Endometrial microvascular endothelial cells (primary cell): Measurements from ENCODE around the gene CMTM5. TPM values are rescaled to one million over a fixed set of nuclear protein-coding genes. Genes with fewer than 3 reads are reported as not detected.
"Not testable (repeated sequence)": the region's sequence is repeated elsewhere in the genome, so short reads cannot be mapped to it uniquely, and the experiment has no call there.

Source experiments
- in situ Hi-C: cut with HindIII; loops from 2 replicates; pipeline ENCODE4 v1.10.0; 2017; ENCODE audit warnings: low sequenced_read_pairs, low pct_unique_long_range_greater_than_20kb; ENCODE audit errors: inconsistent ontology term
- total RNA-seq: library from RNA; depleted of rRNA; stranded (reverse); fragments of >200 nt; gene quantifications from one replicate; pipeline ENCODE4 v1.2.3, GENCODE V29; 2015; ENCODE audit errors: inconsistent ontology term

Gene CMTM5
- total RNA-seq, 1 donor from 2014 or later = not detected

DNA sequence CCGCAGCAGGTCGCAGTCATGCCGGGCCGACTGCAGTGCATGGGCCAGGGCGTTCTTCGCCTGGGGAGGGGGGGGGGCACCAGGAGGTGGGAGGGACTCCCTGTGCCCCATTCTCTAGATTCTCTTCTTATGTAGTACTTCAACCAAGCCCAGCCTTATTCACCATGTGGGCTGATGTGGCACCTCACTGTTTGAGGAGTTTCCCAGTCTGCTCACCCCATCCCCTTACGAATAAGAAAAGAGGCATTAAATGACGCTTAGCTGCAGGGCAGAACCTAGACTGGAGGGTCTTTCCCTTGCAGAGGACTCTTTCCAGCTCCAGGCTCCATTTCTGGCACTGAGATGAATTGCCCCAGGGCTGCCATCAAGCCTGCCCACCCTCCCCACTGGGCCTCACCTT, 12.2 kb downstream of the CMTM5 start:
- in situ Hi-C loops = no loop called here

DNA sequence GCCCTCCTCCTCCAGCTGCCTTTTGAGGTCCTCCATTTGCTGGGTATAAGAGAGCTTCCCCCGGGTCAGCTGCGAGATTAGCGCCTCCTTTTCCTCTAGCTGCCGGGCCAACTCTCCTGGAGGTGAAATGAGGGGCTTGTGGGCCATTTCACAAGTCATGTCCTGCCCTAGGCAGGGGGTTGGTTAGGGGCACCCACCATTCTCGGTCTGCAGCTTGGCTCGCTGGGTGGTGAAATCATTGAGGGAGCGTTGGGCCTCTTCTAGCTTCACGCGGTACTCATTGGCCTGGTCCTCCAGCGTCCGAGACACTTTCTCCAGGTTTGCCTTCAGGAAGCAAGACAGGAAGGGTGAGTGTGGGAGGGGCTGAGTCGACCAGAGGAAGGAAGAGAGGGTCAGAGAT, 12.6 kb downstream of the CMTM5 start:
- in situ Hi-C loops = no loop called here

DNA sequence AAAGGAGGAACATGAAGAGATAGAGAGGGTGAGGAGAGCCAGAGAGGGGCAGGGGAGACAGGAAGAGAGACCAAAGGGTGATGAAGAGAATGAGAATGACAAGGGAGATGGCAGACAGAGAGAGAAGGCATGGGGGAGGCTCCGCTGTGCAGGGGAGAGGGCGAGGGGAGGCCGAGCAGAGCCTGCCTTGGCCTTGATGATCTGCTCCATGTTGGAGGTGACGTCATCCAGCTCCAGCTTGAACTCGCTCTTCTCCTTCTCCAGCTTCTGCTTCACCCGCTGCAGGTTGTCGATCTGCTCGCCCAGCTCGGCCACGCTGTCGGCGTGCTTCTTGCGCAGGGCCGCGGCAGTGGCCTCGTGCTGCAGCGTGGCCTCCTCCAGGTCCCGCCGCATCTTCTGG, 13.0 kb downstream of the CMTM5 start:
- in situ Hi-C loops = not testable (repeated sequence)

DNA sequence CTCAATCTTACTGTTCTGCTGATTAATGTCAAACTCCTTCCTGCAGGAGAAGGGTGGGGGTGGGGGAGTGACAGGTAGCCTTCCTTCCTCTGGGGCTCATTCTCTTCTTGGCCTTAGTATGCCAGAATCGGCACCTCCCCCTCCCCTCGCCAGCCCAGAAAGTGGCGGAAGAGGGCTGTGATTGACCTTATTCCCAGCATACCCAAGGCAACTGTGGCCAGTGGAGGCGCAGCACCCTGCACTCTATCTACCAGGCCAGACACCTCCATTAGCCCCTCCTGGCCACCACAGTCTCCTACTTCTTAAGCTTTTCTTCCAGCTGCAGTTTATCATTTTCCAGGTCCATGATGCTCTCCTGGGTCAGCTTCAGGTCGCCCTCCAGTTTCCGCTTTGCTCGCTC, 15.8 kb downstream of the CMTM5 start:
- in situ Hi-C loops = no loop called here

DNA sequence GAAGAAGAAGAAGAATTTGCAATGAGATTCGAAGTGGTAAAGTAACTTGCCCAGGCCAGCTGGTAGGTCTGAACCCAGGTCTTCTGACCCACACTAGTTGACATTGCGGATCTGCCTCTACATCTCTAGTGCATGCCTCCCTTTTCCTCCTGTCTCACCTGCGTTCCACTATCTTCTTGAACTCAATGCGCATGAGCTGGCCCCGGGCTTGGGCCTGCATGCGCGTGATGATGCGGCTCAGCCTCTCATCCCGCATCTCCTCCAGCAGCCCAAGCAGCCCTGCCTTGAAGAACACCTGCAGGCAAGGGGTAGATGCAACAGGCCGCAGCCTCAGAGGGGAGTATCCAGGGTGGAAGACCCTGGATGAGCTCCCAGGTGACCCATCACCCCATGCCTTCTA, 19.3 kb downstream of the CMTM5 start:
- in situ Hi-C loops = no loop called here

DNA sequence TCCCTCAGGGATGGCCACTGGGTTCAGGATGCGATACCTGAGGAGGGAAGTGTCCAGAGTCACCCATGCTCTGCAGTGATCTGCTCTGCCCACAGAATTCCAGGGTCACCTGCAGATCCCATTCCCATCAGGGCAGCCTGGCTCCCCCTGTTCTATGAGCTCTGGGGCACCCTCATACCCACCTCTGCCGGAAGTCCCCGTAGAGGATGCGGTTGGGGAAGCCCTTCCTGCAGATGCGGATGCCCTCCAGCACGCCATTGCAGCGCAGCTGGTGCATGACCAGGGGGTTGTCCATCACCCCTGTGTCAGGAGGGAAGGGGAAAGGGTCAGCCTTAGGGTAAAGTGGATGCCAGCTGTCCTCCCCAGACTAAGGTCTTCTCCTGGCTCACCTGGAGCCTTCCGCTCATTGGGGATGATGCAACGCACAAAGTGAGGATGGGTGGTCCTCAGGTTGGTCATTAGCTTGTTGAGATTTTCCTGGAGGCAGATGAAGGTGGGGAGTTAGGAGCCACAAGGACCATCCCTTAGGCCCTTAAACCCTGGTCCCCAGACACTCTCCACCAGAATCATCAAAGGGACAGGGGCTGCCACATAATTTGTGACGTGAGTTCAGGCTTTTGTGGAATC, 20.0 kb downstream of the CMTM5 start:
- in situ Hi-C loops = no loop called here

DNA sequence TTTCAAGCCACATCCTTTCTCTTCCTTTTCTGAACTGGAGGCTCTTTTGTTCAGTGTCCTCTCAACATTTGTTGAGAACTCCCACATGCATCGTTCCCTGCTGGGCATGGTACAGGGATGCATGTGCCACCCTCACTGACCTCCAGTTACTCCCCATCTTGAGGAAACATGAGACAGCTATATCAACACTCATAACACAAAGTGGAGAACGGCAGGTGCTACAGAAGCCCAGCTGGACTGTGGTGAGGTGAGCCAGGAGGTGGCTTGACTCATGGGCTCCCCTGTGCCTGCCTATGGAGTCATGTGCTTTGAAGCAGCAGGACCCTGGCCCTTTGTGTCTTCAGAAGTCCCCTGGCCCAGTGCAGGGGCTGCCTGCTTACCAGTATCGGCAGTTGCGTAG, 21.5 kb downstream of the CMTM5 start:
- in situ Hi-C loops = no loop called here

DNA sequence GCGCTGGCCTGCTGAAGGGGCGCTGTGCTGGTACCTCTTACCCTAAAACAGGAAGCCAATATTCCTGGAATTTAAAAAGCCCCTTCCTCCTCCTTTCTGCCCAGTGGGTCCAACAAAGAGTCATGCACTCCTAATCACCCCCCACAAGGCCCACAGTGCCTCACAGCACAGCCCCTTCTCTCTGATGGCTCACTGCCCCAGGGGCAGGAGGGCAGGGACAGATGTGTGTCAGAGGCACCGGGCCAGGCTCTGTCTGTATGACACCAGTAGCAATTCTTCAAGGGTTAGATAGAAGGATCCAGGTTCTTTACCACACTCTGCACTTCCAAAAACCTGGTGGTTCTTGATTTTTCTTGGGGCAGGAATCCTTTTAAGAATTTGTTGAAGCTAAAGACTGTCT, 22.3 kb downstream of the CMTM5 start:
- in situ Hi-C loops = no loop called here

DNA sequence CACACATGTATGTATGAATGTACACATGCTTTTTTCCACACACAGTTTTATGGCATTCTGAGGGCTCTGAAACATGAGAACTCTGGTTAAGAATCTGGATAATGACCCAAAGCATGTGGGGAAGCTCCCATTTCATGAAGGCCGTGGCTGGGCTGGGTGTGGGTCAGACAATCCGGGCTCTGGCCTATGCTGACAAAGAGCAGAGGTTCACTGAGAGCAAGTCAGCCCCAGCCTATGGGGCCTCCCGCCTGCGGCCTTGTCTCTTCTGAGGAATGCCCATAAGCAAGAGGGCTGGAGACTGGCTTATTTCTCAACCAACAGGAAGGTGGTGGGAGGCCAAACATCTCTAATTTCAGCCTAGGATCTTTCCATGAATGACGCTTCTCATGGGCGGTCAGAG, 22.7 kb downstream of the CMTM5 start:
- in situ Hi-C loops = no loop called here

DNA sequence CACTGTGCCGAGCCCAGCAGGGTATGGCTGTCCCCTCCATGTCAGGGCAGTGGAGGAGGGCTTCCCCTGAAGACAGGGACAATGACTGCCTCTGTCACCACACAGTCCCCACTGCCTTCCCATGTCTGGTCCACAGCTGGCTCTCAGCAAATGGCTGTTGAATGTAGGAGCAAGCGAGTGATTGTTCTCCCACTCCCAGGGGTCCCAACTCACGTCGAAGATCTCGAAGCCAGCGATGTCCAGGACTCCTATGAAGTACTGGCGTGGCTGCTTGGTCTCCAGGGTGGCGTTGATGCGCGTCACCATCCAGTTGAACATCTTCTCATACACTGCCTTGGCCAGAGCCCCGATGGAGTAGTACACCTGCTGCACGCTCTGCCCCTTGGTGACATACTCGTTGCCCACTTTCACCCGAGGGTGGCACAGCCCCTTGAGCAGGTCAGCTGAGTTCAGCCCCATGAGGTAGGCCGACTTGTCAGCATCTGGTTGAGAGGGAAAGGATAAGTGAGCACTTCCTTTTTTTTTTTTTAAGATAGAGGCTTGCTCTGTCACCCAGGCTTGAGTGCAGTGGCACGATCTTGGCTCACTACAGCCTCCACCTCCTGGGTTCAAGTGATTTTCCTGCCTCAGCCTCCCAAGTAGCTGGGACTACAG, 23.8 kb downstream of the CMTM5 start:
- in situ Hi-C loops = not testable (repeated sequence)

DNA sequence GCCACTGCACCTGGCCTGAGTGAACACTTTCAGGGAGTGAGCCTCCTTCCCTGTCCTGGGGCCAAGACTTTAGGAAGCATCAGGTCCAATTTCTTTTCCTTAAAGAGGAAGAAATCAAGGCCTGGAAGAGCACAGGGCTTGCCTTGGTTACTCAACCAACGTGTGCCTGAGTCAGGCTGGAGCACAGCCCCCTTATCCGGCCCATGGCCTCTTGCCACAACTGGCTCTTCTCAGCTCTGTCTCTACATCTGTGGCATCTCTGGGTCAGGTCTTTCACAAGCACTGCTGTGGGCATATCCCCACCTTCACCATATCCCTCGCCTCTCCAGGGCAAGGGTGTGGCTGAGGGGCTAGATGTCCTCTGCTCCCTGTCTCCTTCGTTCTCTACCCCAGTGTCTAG, 24.4 kb downstream of the CMTM5 start:
- in situ Hi-C loops = no loop called here

DNA sequence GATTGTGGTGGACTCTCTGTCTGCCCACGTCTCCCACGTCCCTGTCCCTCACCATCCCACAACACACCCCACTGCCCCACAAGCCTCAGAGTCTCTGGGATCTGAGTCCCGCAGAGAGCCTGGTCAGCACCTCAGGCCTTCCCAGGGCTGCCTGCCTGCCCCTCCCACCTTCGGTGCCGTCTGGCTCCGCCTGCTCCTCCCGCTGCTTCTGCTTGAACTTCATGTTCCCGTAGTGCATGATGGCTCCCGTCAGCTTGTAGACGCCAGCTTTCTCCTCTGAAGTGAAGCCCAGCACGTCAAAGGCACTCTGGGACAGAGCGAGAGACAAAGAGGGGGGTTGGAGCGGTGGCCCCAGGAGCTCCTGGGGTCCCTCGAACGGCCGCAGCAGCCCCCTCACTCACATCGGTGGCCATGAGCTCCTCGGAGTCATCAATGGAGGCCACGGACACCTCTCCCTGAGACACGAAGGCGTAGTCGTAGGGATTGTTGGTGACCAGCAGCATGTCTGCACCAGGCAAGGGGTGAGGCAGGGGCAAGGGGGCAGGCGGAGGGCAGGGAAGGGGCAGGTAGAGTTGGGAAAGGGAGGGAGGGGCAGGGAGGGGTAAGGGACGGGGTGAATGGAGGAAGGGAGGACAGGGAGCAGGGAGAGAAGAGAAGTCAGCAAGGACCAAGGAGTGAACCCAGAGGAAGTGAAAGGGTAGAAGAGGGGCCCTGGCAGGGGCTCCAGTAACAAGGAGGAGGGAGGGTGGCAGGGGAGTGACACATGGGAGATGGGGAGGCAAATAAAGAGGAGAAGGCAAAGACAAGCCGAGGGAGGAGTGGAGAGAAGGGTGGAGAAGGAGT, 25.7 kb downstream of the CMTM5 start:
- in situ Hi-C loops = no loop called here

DNA sequence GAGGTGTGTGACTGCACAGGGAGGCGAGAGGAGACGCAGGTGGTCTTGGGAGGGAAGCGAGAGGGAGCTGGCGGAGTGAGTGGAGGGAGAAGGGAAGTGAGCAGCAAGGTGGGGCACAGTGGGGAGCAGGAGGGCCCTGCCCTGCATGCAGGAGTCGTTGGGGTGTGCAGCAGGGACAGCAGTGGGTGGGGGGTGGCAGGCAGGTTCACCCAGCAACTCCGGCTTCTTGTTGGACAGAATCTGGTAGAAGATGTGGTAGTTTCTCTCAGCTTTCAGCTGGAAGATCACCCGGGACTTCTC, 26.2 kb downstream of the CMTM5 start:
- in situ Hi-C loops = no loop called here

DNA sequence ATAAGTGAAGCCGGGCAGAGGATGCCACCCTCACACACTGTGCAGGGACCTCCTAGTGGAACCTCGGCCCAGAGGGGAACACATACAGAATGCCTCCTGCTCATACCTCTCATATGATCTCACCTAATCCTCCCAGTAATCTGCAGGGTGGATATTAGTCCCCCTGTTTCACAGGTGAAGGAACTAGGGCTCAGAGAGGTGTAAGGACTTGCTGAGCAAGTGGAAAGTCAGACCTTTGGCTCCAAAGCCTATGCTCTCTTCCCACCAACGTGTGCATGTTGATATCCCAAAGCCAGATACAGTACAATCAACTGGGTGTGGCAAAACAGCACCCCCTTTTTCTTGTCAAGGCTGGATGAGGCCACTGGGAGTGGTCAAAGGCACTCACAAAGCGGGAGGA, 27.1 kb downstream of the CMTM5 start:
- in situ Hi-C loops = no loop called here

DNA sequence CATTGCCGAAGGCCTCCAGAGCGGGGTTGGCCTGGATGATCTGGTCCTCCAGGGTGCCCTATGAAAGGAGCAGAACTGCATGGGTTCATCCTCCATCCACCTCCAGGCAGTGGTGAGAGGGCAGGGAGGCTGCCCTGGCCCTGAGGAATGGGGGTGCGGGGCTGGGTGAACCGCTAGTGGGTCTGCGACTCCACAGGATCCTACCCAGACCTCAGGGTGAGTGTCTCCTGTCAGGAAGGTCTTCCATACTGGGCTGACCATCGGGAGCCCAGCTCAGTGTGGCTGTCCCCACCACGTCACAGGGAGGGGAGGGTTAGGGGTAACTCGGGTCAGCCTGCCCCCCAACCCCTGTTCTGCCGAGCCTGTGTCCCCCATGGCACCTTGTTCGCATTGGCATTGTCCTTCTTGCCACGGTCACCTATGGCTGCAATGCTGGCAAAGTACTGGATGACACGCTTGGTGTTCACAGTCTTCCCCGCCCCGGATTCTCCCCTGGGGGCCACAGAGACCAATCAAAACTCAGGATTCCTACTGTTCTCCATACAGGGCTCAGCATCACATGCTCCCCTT, 27.6 kb downstream of the CMTM5 start:
- in situ Hi-C loops = no loop called here

DNA sequence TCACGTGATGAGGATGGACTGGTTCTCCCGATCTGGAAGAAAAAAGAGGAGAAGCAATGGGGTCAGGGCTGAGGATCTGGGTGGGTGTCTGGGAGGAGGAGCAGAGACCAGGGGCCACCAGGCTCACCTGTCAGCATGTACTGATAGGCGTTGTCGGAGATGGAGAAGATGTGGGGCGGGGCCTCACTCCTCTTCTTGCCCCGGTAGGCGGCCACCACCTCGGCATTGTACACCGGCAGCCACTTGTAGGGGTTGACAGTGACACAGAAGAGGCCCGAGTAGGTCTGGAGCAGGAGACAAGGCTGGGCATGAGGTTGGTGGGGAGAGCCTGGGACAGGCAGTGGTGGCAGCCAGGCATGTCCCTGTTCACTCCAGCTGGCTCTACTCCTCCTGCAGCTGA, 28.2 kb downstream of the CMTM5 start:
- in situ Hi-C loops = no loop called here

DNA sequence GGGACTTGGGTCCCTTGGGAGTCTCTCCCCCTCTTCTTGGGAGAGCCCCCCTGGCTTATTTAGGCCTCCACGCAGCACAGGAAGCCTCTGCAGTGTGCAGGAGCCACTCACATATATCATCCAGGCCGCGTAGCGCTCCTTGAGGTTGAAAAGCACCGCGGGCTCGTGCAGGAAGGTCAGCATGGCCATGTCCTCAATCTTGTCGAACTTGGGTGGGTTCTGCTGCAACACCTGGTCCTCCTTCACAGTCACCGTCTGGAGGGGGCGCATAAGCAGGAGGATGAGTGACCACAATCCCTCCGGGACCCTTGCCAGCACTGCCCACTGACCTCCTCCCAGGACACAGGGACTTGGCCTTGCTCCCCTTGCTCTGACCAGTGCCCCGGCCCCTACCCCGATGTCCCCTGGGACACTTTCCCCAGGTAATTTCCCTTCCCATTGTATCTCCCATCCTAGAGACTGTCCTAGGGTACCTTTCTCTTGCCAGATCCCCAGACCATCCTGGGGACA, 28.7 kb downstream of the CMTM5 start:
- in situ Hi-C loops = no loop called here

DNA sequence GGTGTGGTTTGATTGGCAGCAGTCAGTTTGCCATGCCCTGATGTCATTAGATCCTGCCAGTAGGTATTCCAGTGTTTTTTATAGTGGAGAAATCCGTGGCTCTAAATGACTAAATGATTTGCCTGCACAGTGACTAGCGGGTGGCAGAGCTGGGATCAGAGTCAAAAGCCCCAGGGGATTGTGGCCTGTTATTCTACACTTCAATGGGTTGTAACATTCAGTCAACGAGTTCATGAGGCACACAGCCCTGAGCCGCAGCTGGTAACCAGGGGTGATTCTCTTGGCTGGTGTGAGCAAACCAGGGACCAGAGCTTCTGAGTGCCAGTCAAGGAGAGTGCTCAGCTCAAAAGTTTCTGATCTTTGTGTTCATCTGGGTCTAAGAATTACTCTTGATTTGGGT, 29.4 kb downstream of the CMTM5 start:
- in situ Hi-C loops = no loop called here

DNA sequence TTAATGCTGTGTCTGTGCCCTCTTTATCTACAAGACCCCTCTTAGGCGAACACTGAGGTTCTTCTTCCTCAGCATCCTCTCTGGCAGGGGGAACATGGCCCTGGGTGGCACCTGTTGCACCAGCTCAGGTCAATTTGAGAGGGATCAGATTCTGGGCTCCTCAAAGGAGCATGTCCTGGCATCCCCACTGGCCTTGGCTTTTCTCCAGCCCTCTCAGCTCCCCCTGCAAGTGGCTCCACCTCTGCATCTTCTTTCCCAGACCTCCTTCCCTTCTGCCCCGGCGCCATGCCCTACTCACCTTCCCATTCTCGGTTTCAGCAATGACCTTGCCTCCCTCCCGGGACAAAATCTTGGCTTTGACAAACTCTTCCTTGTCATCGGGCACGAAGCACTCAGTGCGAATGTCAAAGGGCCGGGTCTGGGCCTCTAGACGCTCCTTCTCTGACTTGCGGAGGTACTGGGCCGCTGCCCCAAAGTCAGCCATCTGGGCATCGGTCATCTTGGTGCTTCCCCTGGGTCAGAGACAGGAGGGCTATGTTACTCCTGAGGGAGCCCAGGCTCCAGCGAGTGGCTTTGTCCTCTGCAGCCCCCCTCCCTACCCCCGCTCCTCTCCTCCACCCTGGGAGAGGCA, 30.0 kb downstream of the CMTM5 start:
- in situ Hi-C loops = no loop called here
